Stimulated activated CD4-positive, alpha-beta T cell treated with anti-CD3 and anti-CD28 coated beads, Interleukin-15, amount 100 ng/mL, for 1 hour (primary cell): ENCODE data around the gene RNF212.
A peak's percentile ranks its signal among the peaks of the same experiment; 100 is the strongest.
"Not testable (repeated sequence)": the region's sequence is repeated elsewhere in the genome, so short reads cannot be mapped to it uniquely, and the experiment has no call there.

Experiments
- DNase-seq, 2 donors: peaks; one replicate each; pipeline ENCODE4 v3.0.0-alpha.2; 2020; ENCODE audit warnings: low read depth in 1 of 2, low spot score in 1 of 2

The RNF212 gene

DNA sequence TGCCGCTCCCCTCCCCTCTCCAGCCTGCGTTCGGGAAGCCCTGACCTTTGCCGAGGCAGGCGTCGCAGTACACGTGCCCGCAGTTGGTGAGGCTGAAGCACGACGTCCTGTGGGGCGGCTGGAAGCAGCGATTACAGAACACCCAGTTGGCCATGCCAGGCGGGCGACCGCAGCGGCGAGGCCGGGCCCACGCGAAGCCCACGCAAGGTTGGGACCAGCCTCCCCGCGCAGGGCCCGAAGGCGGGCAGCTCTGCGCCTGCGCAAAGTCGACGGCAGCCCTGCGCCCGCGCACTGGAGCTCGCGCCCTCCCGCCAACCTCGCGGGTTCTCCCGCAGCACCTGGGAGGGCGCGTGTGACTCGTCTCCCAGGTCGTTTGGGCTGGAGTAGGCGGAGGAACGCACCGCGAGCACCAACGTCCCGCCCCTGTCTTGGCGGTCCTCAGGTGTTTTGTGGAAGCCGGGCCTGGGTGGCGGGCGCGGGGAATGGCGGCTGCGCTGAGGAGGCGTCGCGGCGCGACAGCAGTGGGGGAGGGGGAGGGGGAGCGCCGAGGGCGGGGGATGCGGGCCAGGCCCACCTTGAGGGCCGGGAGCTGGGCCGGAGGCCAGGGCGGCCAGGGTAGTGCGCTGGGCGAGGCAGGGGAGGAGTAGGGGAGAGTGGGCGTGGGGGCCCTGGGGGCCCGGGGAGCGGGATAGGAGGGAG lies at the start of gene RNF212:
Gene RNF212 (minus strand): TSS at position 254 of the 699 bp plus-strand sequence. CDS start 100 bp downstream, at position 154.
- peak in 1 of 2 donors; percentile 27 for DNase-seq

DNA sequence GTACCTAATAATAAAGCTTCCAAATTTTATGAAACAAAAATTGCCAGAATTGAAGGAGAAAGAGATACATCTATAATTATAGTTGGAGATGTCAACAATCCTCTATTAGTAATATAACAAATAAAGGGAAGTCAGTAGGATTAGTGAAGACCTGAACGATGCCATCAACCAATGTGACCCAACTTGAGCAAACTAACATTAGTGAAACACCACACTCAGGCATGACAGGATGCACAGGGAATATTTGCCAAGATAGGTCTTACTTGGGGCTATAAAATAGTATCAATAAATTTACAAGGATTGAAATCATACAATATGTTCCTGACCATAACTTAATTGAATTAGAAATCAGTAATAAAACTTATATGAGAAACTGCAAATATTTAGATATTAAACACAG lies 47.0 kb upstream of the RNF212 start:
- DNase-seq, result no peak

GRCh38 chr4:1156069-1156468 lies 42.7 kb upstream of the RNF212 start:
- DNase-seq, result no peak

GRCh38 chr4:1155314-1155713 lies 42.0 kb upstream of the RNF212 start:
- no peak for DNase-seq

GRCh38 chr4:1154523-1155182 lies 41.3 kb upstream of the RNF212 start:
- no peak for DNase-seq

GRCh38 chr4:1154126-1154522 lies 40.8 kb upstream of the RNF212 start:
- DNase-seq, result no peak

DNA sequence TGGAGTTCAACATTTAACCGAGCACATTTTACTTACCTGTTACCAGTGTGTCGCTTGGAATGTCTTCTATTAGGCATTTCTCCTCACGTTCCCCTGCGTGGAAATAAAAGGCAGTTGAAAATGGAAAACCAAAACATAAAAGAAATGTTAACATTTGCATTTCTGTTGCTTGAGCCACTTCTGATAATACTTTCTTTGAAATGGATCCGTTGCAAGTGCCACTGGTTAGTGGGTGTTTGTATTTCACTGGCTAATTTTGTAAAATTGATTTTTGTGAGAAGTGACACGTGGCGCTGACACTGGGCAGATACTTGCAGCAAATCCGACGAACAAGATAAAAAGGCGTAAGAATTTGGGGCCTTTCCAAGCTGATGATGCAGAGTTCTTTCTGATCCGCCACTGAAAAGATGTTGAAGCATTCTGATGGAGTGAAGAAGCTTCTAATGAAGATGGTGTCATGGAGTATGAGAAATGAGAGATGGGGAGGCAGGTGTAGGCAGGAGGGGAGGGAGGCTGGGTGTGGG lies 40.3 kb upstream of the RNF212 start:
- DNase-seq, result no peak

- no peak for DNase-seq
Measured at GRCh38 chr4:1152290-1152689, 38.9 kb upstream of the RNF212 start.

DNA sequence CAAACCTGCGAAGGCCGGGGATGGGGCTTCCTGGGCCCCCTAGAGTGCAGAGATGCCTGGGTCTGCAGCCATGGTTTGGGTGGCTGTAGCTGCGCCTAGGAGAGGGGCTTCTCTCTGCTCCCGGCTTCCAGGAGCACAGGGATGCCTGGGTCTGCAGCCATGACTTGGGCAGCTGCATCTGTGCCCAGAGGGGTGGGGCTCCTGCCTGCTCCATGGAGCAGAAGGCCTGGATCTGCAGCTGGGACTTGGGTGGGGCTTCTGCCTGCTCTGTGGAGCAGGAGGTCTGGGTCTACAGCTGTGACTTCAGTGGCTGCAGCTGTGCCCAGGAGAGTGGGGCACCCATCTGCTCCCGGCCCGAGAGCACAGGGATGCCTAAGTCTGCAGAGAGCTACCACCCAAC lies 38.2 kb upstream of the RNF212 start:
- no peak for DNase-seq

GRCh38 chr4:1150875-1151274 lies 37.5 kb upstream of the RNF212 start:
- DNase-seq, result no peak

- DNase-seq, result no peak
Measured at GRCh38 chr4:1139860-1140259, 26.5 kb upstream of the RNF212 start.

GRCh38 chr4:1137850-1138249 lies 24.5 kb upstream of the RNF212 start:
- DNase-seq, result no peak

DNA sequence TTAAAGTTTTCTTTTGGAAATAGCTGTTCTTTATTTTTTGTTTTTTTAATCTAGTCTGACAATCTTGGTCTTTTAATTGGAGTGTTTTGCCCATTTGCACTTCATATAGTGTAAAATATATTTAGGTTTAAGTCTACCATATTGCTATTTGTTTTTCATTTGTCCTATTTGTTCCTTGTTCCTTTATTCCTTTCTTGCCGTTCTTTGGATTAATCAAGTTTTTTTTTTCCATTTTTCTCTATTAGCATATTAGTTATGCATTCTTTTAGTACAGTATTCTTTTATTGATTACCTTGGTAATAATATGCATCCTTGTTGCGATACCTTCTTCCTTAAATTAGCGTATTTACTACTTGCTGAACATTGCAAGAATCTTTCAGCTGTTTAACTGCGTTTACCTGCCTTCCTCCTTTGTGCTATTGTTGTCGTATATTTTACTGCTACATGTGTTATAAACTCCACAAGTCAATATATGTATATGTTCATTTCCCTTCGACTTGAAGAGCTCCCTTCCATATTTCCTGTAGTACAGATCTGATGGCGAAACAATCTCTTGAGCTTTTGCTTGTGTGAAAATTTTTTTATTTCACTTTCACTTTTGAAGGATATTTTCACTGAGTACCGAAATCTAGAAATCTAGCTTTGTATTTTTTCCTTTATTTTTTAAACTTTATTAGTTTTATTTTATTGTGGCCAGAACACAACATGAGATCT lies 23.9 kb upstream of the RNF212 start:
- DNase-seq, result no peak

- DNase-seq, result no peak
Measured at GRCh38 chr4:1136048-1136447, 22.7 kb upstream of the RNF212 start.

- DNase-seq, result no peak
Measured at GRCh38 chr4:1133033-1133432, 19.7 kb upstream of the RNF212 start.

DNA sequence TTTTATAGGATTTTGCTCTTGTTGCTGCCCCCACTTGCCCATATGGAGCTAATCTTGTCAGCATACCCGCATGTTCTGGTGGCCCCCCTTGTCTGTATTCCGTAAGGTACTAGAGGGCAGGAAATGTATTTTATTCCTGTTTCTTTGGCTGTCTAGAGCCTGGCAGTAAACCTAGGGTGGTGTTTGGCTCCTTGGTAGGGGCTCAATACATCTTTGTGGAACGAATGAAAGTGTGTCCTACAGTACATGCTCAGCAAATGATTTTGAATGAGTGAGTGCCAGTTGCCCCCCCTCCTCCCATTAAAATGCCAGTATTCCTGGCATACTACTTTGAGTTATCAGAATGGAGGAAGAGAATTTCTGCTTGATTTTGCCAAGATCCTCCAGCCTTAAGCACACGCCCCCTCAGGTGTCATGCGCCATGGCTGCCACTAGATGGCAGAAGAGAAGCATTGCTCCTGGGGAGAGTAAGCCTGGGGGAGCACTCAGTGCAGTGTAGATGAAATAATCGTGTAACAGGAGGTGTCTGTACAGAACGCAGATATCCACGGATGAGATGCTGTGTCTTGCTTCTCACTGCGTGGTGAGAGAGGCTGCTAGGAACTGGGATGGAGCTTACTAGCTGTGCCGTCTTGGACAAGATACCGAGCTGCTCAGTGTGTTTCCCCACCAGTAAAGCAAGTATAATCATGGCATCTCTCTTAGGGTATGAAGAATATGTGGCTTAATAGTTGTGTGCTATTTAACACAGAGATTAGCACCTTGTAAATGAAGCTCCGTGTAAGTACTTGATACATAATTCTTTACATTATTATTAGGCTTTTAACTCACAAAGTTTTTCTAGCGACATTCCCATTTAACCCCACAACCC lies 17.2 kb upstream of the RNF212 start:
- DNase-seq, result peak; percentile 56 to 57

DNA sequence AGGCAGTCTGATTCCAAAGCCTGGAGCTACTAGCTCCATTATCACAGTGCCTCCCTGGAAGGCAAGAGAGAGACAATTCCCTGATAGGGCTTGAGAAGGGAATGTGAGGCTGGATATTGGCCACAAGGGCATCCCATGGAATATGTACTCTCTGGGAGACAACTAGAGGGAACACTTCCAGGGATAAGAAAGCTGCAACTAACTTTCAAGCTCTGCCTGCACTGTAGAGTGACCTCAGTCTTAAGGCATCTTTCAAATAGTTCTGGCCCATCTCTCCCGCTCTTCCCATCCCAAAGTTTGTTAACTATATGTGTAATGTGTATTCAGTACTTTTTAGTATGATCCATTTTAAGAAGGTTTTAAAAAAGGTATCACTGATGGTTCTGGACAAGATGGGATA lies 13.1 kb upstream of the RNF212 start:
- no peak for DNase-seq

- not testable (repeated sequence) for DNase-seq
Measured at GRCh38 chr4:1125466-1125865, 12.1 kb upstream of the RNF212 start.

- DNase-seq, result no peak
Measured at GRCh38 chr4:1124818-1125217, 11.5 kb upstream of the RNF212 start.

GRCh38 chr4:1122505-1122904 lies 9.1 kb upstream of the RNF212 start:
- no peak for DNase-seq

GRCh38 chr4:1116838-1117237 lies 3.5 kb upstream of the RNF212 start:
- no peak for DNase-seq
